ENCODE results near the gene KCNN3.
A peak's percentile ranks its signal among the peaks of the same experiment; 100 is the strongest.

KCNN3 gene

DNA sequence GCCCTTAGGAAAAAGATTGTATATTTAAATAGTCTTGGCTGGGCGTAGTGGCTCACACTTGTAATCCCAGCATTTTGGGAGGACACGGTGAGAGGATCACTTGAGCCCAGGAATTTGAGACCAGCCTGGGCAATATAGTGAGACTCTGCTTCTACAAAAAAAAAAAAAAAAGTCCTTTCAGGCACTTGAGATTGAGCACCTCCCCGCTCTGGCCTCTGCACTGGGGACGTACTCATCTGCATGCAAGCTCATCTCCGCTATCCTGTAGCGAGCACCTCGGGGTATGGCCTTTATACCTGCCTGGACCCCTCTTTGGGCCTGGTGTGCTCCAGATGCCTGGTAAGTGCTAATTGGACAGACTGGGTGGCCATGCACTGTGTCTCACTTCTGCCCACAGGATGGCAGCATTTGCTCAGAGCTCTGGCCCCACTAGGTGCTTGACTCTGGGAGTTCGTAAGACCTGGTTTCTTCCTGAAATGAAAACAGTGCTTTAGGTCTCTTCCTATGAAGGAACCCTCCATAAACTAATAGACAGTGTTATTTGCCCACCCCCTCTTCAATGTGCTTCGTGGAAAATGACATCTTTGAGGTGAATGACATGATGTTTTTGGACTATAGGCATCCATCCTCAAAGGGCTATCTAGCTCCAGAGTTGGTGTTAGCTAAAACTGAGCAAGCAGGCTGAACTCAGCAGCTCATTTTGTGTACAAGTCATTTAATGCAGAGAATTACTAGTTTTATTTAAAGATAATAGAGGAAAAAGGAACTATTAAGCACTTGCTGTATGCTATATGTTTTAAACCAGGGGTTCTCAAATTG, 200.4 kb downstream of the KCNN3 start:
- peak; percentile 84 for FAIRE-seq
- peak; percentile 59 for DNase-seq (ENCODE audit: insufficient read length)
- TF ChIP-seq TAF1 (IDR thresholded peaks at IDR 0.05; ENCODE audit: borderline replicate concordance, low read depth, low read length) (no peak), POLR2A (IDR thresholded peaks at IDR 0.05; ENCODE audit: low read depth, low read length) (no peak), POLR2AphosphoS5 (IDR thresholded peaks at IDR 0.05; ENCODE audit: low read depth, low read length) (no peak)

DNA sequence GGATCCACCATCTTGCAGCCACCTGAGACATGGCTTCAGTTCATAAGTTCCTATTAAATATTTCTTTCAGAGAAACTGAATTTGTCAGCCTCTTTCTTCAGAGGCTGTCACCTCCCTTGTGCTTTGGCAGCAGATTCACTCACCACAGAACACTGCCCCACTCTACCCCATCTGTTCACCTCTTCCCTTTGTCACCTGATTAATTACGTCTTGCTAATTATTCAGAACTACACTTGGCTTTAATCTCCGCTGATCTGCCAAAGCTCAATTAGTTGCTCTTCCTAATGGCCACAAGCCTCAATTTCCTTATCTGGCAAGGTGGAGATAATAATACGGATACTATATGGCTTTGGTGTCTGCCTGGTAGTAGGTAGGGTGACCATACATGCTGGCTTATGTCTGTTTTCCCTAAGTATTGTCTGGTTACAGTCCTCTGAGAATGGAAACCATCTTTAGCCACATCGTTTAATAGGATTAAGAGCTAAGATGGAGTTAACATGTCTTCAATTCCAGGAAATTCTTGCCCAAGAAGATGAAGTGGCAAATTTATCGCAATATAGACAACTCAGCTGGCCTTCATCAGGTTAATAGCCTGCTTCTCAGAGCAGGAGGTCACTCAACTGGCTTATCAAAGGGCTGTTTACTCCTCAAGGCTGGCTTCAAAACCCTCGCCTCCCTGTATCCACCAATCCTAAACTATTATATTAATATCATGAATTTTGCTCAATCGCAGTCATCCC, 203.9 kb downstream of the KCNN3 start:
- FAIRE-seq, result no peak
- no peak for TF ChIP-seq TAF1 (IDR thresholded peaks at IDR 0.05; ENCODE audit: borderline replicate concordance, low read depth, low read length)
- TF ChIP-seq POLR2A (IDR thresholded peaks at IDR 0.05; ENCODE audit: low read depth, low read length), result no peak
- no peak for TF ChIP-seq POLR2AphosphoS5 (IDR thresholded peaks at IDR 0.05; ENCODE audit: low read depth, low read length)
- DNase-seq (ENCODE audit: insufficient read length), result no peak

DNA sequence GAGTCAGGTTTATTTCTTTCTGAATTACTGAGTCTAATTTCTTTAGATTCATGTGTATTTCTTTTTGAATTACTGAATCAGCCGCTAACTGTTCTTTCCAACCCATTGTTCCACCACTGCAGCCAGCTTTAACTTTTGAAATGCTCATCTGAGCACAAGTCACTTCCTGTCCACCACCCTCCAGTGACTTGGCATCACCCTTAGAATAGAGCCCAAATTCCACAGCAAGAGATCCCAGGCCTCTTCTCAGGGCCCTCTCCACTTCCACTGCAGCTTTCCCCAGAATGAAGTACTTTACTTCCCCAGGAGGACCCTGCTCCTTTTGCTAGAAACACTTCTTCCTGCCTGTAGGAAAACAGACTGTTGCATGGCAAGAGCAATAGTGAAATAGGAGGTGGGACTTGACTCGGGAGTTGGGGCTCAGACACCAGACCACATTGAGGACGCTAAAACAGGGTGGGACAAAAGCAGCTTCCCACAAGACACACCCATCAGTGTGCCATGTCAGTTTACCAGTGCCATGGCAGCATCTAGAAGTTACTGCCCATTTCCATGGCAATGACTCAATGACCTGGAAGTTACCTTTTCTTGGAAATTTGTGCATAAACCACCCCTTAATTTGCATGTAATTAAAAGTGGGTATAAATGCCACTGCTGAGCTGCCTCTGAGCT, 205.6 kb downstream of the KCNN3 start:
- no peak for TF ChIP-seq POLR2A (IDR thresholded peaks at IDR 0.05; ENCODE audit: low read depth, low read length)
- no peak for TF ChIP-seq POLR2AphosphoS5 (IDR thresholded peaks at IDR 0.05; ENCODE audit: low read depth, low read length)
- TF ChIP-seq TAF1 (IDR thresholded peaks at IDR 0.05; ENCODE audit: borderline replicate concordance, low read depth, low read length), result no peak
- no peak for DNase-seq (ENCODE audit: insufficient read length)
- FAIRE-seq, result no peak

DNA sequence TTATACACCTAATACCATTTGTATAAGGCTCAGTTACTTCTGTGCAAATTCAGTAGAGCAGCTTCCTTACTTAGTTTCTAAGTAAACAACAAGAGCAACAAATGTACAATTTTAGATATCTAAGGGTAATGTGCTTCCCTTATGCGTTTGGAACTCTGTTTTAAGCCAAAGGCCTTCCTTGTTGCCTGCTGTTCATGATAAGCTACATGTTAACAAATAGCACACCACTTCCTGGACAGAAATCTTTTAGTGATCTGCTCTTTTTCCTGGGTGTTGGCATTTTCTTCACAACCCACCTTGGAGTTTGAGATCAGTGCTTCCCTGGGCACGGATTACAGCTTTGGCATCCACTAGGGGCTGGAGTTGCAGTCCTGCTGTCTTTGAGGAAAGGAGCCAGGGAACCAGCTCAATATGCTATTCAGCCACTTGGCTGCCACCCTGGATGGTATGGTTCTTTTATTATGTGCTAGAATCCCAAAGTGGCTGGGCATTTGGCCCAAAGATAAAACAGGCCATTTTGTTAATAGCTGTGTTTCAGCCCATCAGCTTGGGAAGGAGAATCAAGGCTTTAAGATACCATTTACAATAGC, 206.5 kb downstream of the KCNN3 start:
- no peak for FAIRE-seq
- DNase-seq (ENCODE audit: insufficient read length), result no peak
- TF ChIP-seq POLR2A (IDR thresholded peaks at IDR 0.05; ENCODE audit: low read depth, low read length) (no peak), POLR2AphosphoS5 (IDR thresholded peaks at IDR 0.05; ENCODE audit: low read depth, low read length) (no peak), TAF1 (IDR thresholded peaks at IDR 0.05; ENCODE audit: borderline replicate concordance, low read depth, low read length) (no peak)

DNA sequence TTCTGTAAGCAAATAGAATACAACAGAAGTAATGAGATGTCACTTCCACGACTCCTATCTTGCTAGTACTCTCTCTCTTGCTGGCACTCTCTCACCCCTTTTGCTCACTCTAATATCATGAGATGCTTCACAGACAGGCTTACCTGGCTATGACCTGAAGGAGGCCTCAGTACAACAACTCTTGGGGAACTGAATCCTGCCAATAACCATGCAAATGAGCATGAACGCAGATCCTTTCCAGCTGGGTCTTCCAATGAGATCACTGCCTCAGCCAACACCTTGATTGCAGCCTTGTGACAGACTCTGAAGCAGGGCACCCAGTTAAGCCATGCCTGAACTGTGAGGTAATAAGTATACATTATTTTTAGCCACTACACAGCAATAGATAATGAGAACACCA, 209.0 kb downstream of the KCNN3 start:
- no peak for FAIRE-seq
- DNase-seq (ENCODE audit: insufficient read length), result no peak
- TF ChIP-seq POLR2A (IDR thresholded peaks at IDR 0.05; ENCODE audit: low read depth, low read length), result no peak
- TF ChIP-seq POLR2AphosphoS5 (IDR thresholded peaks at IDR 0.05; ENCODE audit: low read depth, low read length), result no peak
- no peak for TF ChIP-seq TAF1 (IDR thresholded peaks at IDR 0.05; ENCODE audit: borderline replicate concordance, low read depth, low read length)

DNA sequence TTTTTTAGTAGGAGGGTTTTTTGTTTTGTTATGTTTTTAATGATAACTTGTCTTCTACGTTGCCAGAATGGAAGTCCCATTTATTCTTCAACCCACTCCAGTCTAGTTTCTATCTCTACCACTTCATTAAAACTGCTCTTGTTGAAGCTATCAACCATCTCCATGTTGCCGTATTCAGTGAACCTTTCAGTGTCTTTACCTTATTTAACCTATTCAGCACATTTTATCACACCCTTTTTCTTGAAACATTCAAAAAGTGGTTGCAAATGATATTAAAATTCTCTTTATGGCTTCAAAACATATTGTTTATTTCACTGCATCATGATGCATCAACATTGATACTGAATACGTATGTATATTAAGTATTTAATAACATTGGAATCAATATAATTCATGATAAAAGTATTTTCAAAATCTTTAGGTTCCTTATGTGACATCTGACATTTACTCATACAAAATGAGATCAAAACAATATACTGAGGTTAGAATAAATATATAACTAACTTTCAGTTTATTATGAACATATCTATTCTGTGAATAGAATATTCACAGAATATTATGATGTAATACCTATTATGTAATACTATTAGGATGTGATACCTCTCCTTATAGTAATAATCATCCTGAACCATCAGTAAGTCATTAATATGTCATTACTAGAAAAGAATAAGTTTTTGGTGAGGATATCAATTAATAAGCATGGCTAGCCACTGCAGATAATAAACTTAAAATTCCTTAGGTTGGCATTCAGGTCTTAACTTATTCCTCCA, 210.1 kb downstream of the KCNN3 start:
- FAIRE-seq, result no peak

DNA sequence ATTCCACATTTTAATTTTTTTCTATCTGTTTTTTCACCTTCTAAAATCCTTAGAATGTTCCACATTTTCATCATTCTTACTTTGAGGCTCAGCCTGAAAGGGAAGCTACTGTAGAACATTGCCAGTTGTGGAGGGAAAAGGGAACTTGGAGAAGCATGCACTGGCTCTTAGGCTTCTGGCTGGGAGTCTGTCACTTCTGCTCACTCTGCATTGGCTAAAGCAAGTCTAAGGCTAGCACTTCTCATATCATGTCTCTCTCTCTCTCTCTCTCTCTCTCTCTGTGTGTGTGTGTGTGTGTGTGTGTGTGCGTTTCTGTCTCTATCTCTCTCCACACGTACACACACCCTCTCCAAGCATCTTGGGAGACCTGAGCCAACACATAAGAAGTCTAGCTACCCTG, 212.5 kb downstream of the KCNN3 start:
- FAIRE-seq (no peak), DNase-seq (ENCODE audit: insufficient read length) (no peak)
- TF ChIP-seq POLR2AphosphoS5 (IDR thresholded peaks at IDR 0.05; ENCODE audit: low read depth, low read length), result no peak
- TF ChIP-seq POLR2A (IDR thresholded peaks at IDR 0.05; ENCODE audit: low read depth, low read length), result no peak
- TF ChIP-seq TAF1 (IDR thresholded peaks at IDR 0.05; ENCODE audit: borderline replicate concordance, low read depth, low read length), result no peak

More for the DNA sequence above, 210.1 kb downstream of the KCNN3 start:
- no peak for TF ChIP-seq POLR2A (IDR thresholded peaks at IDR 0.05; ENCODE audit: low read depth, low read length)
- no peak for TF ChIP-seq TAF1 (IDR thresholded peaks at IDR 0.05; ENCODE audit: borderline replicate concordance, low read depth, low read length)
- TF ChIP-seq POLR2AphosphoS5 (IDR thresholded peaks at IDR 0.05; ENCODE audit: low read depth, low read length), result no peak
- no peak for DNase-seq (ENCODE audit: insufficient read length)

DNA sequence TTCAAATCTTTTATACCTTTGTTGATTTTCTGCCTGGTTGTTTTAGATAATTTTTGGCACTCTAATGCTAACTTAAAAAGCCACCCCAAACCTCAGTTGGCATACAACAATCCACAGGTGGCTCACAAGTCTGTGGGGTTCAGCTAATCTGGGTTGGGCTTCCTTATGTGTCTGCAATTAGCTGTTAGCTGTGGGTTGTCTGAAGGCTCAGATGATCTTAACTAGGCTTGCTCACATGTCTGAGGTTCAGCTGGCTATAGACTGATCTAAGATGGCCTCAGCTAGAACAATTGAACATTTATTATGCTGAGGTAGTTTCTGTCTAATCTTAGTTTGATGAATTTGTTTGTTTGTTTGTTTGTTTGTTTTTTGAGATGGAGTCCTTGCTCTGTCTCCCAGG, 217.2 kb downstream of the KCNN3 start:
- no peak for DNase-seq (ENCODE audit: insufficient read length)
- FAIRE-seq, result no peak
- TF ChIP-seq POLR2A (IDR thresholded peaks at IDR 0.05; ENCODE audit: low read depth, low read length) (no peak), TAF1 (IDR thresholded peaks at IDR 0.05; ENCODE audit: borderline replicate concordance, low read depth, low read length) (no peak)
